Ovary (tissue), 3 donors: Measurements from ENCODE around the gene WNT4.

Experiments
- CTCF ChIP-seq, 3 donors: fragments of 450-650 bp in 2 of 3; fragments of 200-600 bp in 1 of 3; IDR thresholded peaks; one replicate each; pipeline versions ENCODE4 v1.5.1 to v1.8.0; 2016 to 2022; ENCODE audit warnings: antibody characterized with exemption in 3 of 3, mild to moderate bottlenecking in 1 of 3
- EP300 ChIP-seq: sonication (generic); formaldehyde crosslinking; IDR thresholded peaks from one replicate; pipeline ENCODE4 v1.6.1; 2017; ENCODE audit warnings: antibody characterized with exemption
- donor health status: DM: no; HTN: no; CAD: no.

- TF ChIP-seq CTCF (IDR thresholded peaks at IDR 0.05): no peak
- TF ChIP-seq EP300: no peak
Measured at GRCh38 chr1:22093513-22093912, 49.4 kb downstream of the WNT4 start.
